Lower lobe of right lung (tissue), 2 donors: ENCODE results near the gene TARS3. TPM values are rescaled to one million over a fixed set of nuclear protein-coding genes. Genes with fewer than 3 reads are reported as not detected.
A peak's percentile ranks its signal among the peaks of the same experiment; 100 is the strongest.
"Not testable (repeated sequence)": the region's sequence is repeated elsewhere in the genome, so short reads cannot be mapped to it uniquely, and the experiment has no call there.

Experiments used
- ATAC-seq, 2 donors: fragments of 200-7000 bp; cut with Tn5 transposase; one replicate each; pipeline ENCODE4 v1.9.1; 2020 to 2022; ENCODE audit warnings: mild to moderate bottlenecking in 2 of 2, moderate library complexity in 2 of 2
- DNase-seq: peaks from one replicate; pipeline ENCODE4 v3.0.0-alpha.2; 2020
- H3K27ac ChIP-seq: fragments of 200-600 bp; one replicate; pipeline ENCODE4 v1.8.0; 2022
- H3K27me3 ChIP-seq: fragments of 200-600 bp; one replicate; pipeline ENCODE4 v1.8.0; 2022; ENCODE audit warnings: low read depth
- H3K36me3 ChIP-seq: fragments of 200-600 bp; one replicate; pipeline ENCODE4 v1.8.0; 2022; ENCODE audit warnings: mild to moderate bottlenecking
- H3K4me1 ChIP-seq: fragments of 200-600 bp; one replicate; pipeline ENCODE4 v1.8.0; 2022
- H3K4me3 ChIP-seq: fragments of 200-600 bp; one replicate; pipeline ENCODE4 v1.8.0; 2022; ENCODE audit warnings: mild to moderate bottlenecking
- H3K9me3 ChIP-seq: fragments of 200-600 bp; one replicate; pipeline ENCODE4 v1.8.0; 2022
- CTCF ChIP-seq: fragments of 200-600 bp; IDR thresholded peaks from one replicate; pipeline ENCODE4 v1.8.0; 2022; ENCODE audit warnings: antibody characterized with exemption, mild to moderate bottlenecking
- intact Hi-C: fragments of 100-400 bp; cut with DNase I; formaldehyde crosslinking; loops from one replicate; pipeline ENCODE4 v1.11.0; 2022
- total RNA-seq: library from RNA; stranded (reverse); fragmentation: NEBNext Ultra II Directional; extraction: Animal tissue kit (Norgen Biotek cat#: 25700); gene quantifications from one replicate; pipeline ENCODE4 v1.2.1, GENCODE V29; 2021
- donor health status: DM: no; HTN: yes; CAD: no; lungs with severe emphysema.

TARS3 gene
- total RNA-seq, 1 donor from 2014 or later: 11.7 TPM

GRCh38 chr15:101657968-101658784 is 66.1 kb downstream of the TARS3 start:
- H3K27ac ChIP-seq: peak overlapping the region; percentile 20

GRCh38 chr15:101657171-101657570 is 67.1 kb downstream of the TARS3 start:
- intact Hi-C loops: loop anchor here (10.0 kb wide), 1 partner anchor 362 kb away; the partner anchor contains the start of gene SNRPA1

More at GRCh38 chr15:101657968-101658784, 66.1 kb downstream of the TARS3 start:
- Histone ChIP-seq H3K4me3 (no peak overlapping the region), H3K36me3 (peaks cover 26% of the 10 kb centered on the region), H3K27me3 (no peaks in the 10 kb centered on the region), H3K4me1 (peaks cover 11% of the 10 kb centered on the region), H3K9me3 (no peaks in the 10 kb centered on the region)
- intact Hi-C loops: loop anchor here (10.0 kb wide), 1 partner anchor 363 kb away; the partner anchor contains the start of gene SNRPA1
- DNase-seq (peak; percentile 57), ATAC-seq (peak; percentile 78 to 91)
- no peak for TF ChIP-seq CTCF

GRCh38 chr15:101654624-101655337 is 69.5 kb downstream of the TARS3 start:
- Histone ChIP-seq H3K4me1 (peaks cover 34% of the 10 kb centered on the region), H3K36me3 (peaks cover 14% of the 10 kb centered on the region)
- not testable (repeated sequence) for H3K27me3 ChIP-seq, DNase-seq, H3K9me3 ChIP-seq, H3K27ac ChIP-seq, ATAC-seq, H3K4me3 ChIP-seq
- intact Hi-C loops: loop anchor here (10.0 kb wide), 1 partner anchor 360 kb away; the partner anchor contains the start of gene SNRPA1

More at GRCh38 chr15:101657171-101657570, 67.1 kb downstream of the TARS3 start:
- peaks cover 16% of the 10 kb centered on the region for H3K4me1 ChIP-seq
- no peak for DNase-seq
- no peak overlapping the region for H3K4me3 ChIP-seq
- no peak overlapping the region for H3K27ac ChIP-seq
- ATAC-seq: no peak
- H3K27me3 ChIP-seq: no peaks in the 10 kb centered on the region
- TF ChIP-seq CTCF: no peak
- peaks cover 19% of the 10 kb centered on the region for H3K36me3 ChIP-seq
- H3K9me3 ChIP-seq: no peaks in the 10 kb centered on the region

GRCh38 chr15:101654171-101654570 is 70.1 kb downstream of the TARS3 start:
- DNase-seq (no peak), ATAC-seq (no peak)
- peaks cover 20% of the 10 kb centered on the region for H3K36me3 ChIP-seq
- H3K4me3 ChIP-seq: no peak overlapping the region
- H3K27ac ChIP-seq: no peak overlapping the region
- intact Hi-C loops: loop anchor here (10.0 kb wide), 1 partner anchor 359 kb away; the partner anchor contains the start of gene SNRPA1
- peaks cover 40% of the 10 kb centered on the region for H3K4me1 ChIP-seq
- TF ChIP-seq CTCF: no peak
- H3K9me3 ChIP-seq: no peaks in the 10 kb centered on the region
- no peaks in the 10 kb centered on the region for H3K27me3 ChIP-seq

- Histone ChIP-seq H3K4me1 (peaks cover 35% of the 10 kb centered on the region), H3K4me3 (peak overlapping the region; percentile 85), H3K36me3 (peaks cover 33% of the 10 kb centered on the region), H3K27ac (peak overlapping the region; percentile 98), H3K27me3 (no peaks in the 10 kb centered on the region), H3K9me3 (no peaks in the 10 kb centered on the region)
- no peak for TF ChIP-seq CTCF
- intact Hi-C loops: loop anchor here (10.0 kb wide), 1 partner anchor 358 kb away; the partner anchor contains the start of gene SNRPA1
- DNase-seq (no peak), ATAC-seq (peak; percentile 46 to 55)
Observed at GRCh38 chr15:101652786-101653430, 71.4 kb downstream of the TARS3 start.
